Osteoblast (primary cell): Measurements from ENCODE around the gene WDR75. TPM values are rescaled to one million over a fixed set of nuclear protein-coding genes. Genes with fewer than 3 reads are reported as not detected.

Experiments used
- DNase-seq: peaks from one replicate; pipeline ENCODE4 v3.0.0; 2011; ENCODE audit warnings: low spot score, mixed read lengths; ENCODE audit not compliant: insufficient read length; ENCODE audit errors: missing footprints
- H2AFZ ChIP-seq: 2 replicates; pipeline ENCODE4 v1.6.0; 2011; ENCODE audit warnings: mild to moderate bottlenecking, low read length
- H3K27ac ChIP-seq: 2 replicates; pipeline ENCODE4 v1.5.1; 2011; ENCODE audit warnings: mild to moderate bottlenecking, low read depth, low read length, moderate library complexity
- H3K27me3 ChIP-seq: 2 replicates; pipeline ENCODE4 v1.6.0; 2012; ENCODE audit warnings: mild to moderate bottlenecking, control low read depth, inconsistent platforms, low read length, moderate library complexity; ENCODE audit not compliant: insufficient read depth
- H3K36me3 ChIP-seq: 2 replicates; pipeline ENCODE4 v1.5.1; 2011; ENCODE audit warnings: mild to moderate bottlenecking, low read length, control low read depth, moderate library complexity; ENCODE audit not compliant: insufficient read depth
- H3K4me1 ChIP-seq: 2 replicates; pipeline ENCODE4 v1.5.1; 2011; ENCODE audit warnings: mild to moderate bottlenecking, low read length, control low read depth, moderate library complexity; ENCODE audit not compliant: insufficient read depth
- H3K4me2 ChIP-seq: 2 replicates; pipeline ENCODE4 v1.6.0; 2011; ENCODE audit warnings: mild to moderate bottlenecking, low read length; ENCODE audit not compliant: insufficient read depth
- H3K4me3 ChIP-seq: fragments of 200-600 bp; sonication (generic); 3 replicates; pipeline ENCODE4 v1.5.1; 2012; ENCODE audit warnings: mild to moderate bottlenecking, low read length, inconsistent platforms; ENCODE audit not compliant: insufficient read depth
- H3K79me2 ChIP-seq: 2 replicates; pipeline ENCODE4 v1.6.0; 2012; ENCODE audit warnings: mild to moderate bottlenecking, low read length, control low read depth, inconsistent platforms; ENCODE audit not compliant: insufficient read depth
- H3K9me3 ChIP-seq: 2 replicates; pipeline ENCODE4 v1.5.1; 2011; ENCODE audit warnings: low read depth, low read length, control low read depth
- H4K20me1 ChIP-seq: 2 replicates; pipeline ENCODE4 v1.6.0; 2012; ENCODE audit warnings: mild to moderate bottlenecking, low read length, control low read depth; ENCODE audit not compliant: insufficient read depth
- total RNA-seq: library from RNA; depleted of rRNA; stranded (reverse); fragments of >200 nt; gene quantifications from 2 replicates; pipeline ENCODE4 v1.2.3, GENCODE V29; 2012
- TF ChIP-seq, protein P1 (sequence below): IDR thresholded peaks from 2 replicates; pipeline ENCODE4 v1.5.1; 2011; ENCODE audit warnings: mild to moderate bottlenecking, low read depth, low read length, moderate library complexity; ENCODE audit errors: extremely low read depth

The WDR75 gene
- total RNA-seq, 1 donor: 36.2 TPM

DNA sequence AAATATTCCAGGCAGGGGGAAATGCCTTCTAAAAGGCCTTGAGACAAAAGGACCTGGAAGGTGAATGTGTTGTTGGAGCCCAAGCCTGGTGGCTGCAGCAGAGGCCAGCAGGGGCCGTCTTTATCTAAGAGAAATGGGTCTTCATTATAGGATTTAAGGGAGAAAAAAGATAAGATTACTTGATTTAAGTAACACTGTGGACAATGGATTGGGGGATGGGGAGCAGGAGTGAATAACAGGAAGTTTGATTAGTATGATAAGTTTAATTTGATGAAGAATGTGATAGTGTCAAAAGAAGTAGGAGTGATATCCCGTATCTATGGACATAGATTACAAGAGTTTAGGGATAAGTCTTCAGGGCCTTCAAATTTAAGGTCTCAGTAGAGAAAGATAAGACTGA, 64.2 kb downstream of the WDR75 start:
- Histone ChIP-seq H3K4me3 (no peak overlapping the region), H3K9me3 (no peaks in the 10 kb centered on the region), H3K4me1 (no peaks in the 10 kb centered on the region), H3K27me3 (no peaks in the 10 kb centered on the region), H3K4me2 (no peak overlapping the region), H3K79me2 (no peaks in the 10 kb centered on the region), H4K20me1 (no peaks in the 10 kb centered on the region), H3K27ac (no peak overlapping the region), H2AFZ (no peak overlapping the region), H3K36me3 (no peaks in the 10 kb centered on the region)
- no peak for DNase-seq
- TF ChIP-seq, protein P1, sequence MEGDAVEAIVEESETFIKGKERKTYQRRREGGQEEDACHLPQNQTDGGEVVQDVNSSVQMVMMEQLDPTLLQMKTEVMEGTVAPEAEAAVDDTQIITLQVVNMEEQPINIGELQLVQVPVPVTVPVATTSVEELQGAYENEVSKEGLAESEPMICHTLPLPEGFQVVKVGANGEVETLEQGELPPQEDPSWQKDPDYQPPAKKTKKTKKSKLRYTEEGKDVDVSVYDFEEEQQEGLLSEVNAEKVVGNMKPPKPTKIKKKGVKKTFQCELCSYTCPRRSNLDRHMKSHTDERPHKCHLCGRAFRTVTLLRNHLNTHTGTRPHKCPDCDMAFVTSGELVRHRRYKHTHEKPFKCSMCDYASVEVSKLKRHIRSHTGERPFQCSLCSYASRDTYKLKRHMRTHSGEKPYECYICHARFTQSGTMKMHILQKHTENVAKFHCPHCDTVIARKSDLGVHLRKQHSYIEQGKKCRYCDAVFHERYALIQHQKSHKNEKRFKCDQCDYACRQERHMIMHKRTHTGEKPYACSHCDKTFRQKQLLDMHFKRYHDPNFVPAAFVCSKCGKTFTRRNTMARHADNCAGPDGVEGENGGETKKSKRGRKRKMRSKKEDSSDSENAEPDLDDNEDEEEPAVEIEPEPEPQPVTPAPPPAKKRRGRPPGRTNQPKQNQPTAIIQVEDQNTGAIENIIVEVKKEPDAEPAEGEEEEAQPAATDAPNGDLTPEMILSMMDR: no peak

DNA sequence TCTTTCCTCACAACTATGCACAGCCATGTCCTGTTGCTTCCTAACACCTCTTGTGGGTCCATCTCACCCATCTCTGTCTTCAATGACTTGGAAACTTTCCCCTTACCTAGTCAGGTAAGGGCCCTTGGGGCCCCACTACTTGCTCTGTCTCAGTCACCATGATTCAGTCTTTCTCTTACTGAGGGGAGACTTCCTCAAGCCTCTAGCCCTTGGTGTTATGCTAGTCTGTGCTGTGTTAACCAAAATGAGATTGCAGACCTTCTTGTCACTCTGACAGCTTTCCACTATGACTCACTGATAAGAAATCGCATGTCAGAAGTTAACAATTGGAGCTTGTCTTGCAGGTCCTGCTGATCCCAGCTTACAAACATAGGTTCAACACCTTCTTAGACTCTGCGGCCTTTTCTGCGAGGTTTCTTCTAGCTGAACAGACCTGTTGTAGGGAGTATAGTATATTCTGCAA, 65.3 kb downstream of the WDR75 start:
- TF ChIP-seq, protein P1: no peak
- H3K9me3 ChIP-seq: no peaks in the 10 kb centered on the region
- no peaks in the 10 kb centered on the region for H3K79me2 ChIP-seq
- no peaks in the 10 kb centered on the region for H4K20me1 ChIP-seq
- H3K4me3 ChIP-seq: no peak overlapping the region
- H3K4me1 ChIP-seq: no peaks in the 10 kb centered on the region
- H3K4me2 ChIP-seq: no peak overlapping the region
- no peak for DNase-seq
- H3K27ac ChIP-seq: no peak overlapping the region
- no peak overlapping the region for H2AFZ ChIP-seq
- no peaks in the 10 kb centered on the region for H3K36me3 ChIP-seq
- H3K27me3 ChIP-seq: no peaks in the 10 kb centered on the region

DNA sequence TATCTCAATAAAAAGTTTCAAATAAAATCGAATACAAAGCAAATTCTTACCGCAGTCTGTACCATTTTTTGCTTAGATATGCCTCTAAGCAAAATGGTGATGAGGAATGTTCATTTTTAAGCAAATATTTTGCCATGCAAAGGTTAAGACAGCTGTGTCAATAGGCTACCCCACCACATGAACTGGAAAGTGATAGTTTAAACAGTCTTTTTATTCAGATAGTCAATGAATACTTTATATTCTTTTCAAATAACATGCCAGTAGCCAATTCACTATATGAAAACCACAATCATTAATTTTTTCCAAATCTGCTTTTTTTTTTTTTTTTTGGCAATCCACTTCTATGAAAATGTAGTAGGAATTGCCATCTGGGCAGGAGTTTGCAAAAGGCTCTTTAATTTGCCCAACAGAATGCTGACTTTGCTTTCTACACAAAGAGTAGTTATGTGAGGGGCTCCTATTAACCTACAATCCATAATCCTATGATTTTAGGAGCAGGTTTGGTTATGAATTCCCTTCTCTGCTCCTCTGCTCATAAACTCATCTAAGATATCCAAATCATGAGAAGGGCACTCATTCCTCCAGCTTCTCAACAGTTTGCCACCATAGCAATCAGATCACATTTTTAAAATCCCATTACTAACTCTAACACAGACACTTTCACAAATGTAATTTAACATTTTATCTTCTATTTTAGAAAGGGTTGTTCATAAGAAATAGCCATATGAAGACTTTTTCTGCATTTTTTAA, 70.1 kb downstream of the WDR75 start:
- Histone ChIP-seq H3K79me2 (no peaks in the 10 kb centered on the region), H3K36me3 (no peaks in the 10 kb centered on the region), H3K4me3 (no peak overlapping the region), H4K20me1 (no peaks in the 10 kb centered on the region), H2AFZ (no peak overlapping the region), H3K27ac (no peak overlapping the region), H3K9me3 (no peaks in the 10 kb centered on the region), H3K4me1 (no peaks in the 10 kb centered on the region), H3K27me3 (no peaks in the 10 kb centered on the region), H3K4me2 (no peak overlapping the region)
- DNase-seq: no peak
- TF ChIP-seq, protein P1: no peak

DNA sequence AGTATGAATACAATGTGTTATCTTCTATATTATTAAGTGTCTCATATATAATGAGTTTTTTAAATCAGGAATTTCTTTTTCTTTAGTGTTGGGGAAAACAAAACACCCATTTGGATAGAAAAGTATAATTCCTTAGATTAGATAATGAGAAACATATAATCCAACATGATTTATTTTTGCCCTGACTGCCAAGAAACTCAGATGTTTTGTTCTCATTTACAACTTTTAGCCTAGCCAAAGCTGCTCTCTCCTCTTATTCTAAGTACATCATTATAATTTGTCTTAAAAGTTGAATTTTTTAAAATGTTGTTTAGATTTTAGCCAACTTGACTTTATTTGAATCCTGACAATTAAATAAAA, 70.7 kb downstream of the WDR75 start:
- no peaks in the 10 kb centered on the region for H3K79me2 ChIP-seq
- H3K27ac ChIP-seq: no peak overlapping the region
- no peak overlapping the region for H2AFZ ChIP-seq
- H3K9me3 ChIP-seq: no peaks in the 10 kb centered on the region
- no peaks in the 10 kb centered on the region for H3K27me3 ChIP-seq
- no peaks in the 10 kb centered on the region for H3K4me1 ChIP-seq
- DNase-seq: no peak
- TF ChIP-seq, protein P1: no peak
- no peak overlapping the region for H3K4me3 ChIP-seq
- H4K20me1 ChIP-seq: no peaks in the 10 kb centered on the region
- H3K4me2 ChIP-seq: no peak overlapping the region
- no peaks in the 10 kb centered on the region for H3K36me3 ChIP-seq
